GM21619 (cell line): ENCODE measurements around the gene POM121C.
"Not testable (repeated sequence)": the region's sequence is repeated elsewhere in the genome, so short reads cannot be mapped to it uniquely, and the experiment has no call there.

Experiments used
- ATAC-seq: cut with Tn5 transposase; IDR thresholded peaks from one replicate; pipeline ENCODE4 v1.9.1; 2021; ENCODE audit not compliant: unreplicated experiment

Gene POM121C

DNA sequence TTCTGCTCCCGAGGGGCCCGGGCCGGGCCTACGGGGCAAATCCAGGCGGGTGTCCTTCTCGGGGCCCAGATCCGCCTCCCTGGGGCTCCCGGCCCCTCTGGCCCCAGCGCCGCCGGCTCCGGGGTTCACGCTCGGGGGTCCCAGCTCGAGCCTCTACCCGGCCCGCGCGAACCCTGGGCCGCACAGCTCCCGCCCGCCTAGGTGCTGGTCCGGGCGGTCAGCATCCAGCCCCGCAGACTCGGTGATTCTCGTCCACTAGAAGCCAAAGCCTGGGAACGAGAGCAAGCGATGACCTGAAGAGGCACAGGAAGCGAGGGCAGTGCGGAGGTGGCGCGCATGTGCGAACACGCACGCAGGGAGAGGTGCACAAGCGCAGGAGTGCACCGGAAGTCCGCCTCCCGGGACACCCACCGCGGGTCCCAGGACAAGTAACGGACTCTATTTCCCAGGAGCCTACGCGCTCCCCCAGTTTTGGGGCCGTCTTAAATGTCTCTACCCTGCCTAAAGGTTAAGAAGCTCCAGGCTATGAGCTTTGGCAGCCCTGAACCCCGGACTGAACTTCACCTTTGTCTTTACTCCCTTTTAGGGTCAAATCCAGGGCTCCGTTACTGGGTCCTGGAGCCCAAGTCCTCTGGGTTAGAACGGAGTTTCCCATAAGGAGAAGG lies at the start of gene POM121C:
Gene POM121C (minus strand): TSS at position 321 of the 665 bp plus-strand sequence. CDS start 44,803 bp downstream, outside the sequence.
- peak; percentile 100 for ATAC-seq

DNA sequence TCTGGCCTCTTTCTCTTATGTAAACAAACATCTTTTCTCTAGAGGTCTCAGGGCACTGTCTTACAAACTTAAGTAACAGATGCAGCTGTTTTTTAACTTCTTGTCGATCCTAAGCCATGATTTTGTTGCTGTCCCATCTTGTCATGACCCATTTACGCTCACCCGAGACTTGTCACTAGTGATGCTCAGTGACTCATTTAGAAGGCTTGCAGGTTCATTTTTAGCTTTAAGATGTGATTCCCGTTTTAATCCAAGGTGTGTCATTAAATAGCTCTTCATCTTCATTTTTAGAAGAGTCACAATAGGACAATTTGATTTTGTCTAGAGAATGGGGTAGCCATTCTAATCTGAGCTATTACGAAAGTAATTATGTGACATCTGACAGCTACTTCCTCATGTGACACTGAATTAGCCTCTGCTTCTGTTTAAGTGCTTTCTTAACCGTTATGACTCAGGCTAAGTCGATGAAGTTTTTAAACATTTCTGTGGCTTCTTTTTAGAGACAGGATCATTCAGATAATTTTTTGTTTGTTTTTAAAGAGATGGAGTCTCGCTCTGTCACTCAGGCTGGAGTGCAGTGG lies 48.7 kb upstream of the POM121C start:
- ATAC-seq = peak; percentile 77

GRCh38 chr7:75533926-75534325 lies 47.8 kb upstream of the POM121C start:
- ATAC-seq = no peak

DNA sequence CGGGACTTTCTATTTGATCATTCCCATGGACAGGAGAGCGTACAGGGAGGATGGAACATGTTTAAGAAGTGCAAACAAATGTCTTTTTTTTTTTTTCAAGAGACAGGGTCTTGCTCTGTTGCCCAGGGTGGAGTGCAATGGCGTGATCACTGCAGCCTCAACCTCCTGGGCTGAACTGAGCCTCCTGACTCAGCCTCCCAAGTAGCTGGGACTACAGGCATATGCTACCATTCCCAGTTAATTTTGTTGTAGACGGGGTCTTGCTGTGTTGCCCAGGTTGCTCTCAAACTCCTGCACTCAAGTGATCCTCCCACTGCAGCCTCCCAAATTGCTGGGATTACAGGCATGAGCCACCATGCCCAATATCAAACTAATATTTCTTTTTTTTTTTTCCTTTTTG lies 46.5 kb upstream of the POM121C start:
- ATAC-seq = no peak

GRCh38 chr7:75531359-75531821 lies 45.3 kb upstream of the POM121C start:
- ATAC-seq = no peak

DNA sequence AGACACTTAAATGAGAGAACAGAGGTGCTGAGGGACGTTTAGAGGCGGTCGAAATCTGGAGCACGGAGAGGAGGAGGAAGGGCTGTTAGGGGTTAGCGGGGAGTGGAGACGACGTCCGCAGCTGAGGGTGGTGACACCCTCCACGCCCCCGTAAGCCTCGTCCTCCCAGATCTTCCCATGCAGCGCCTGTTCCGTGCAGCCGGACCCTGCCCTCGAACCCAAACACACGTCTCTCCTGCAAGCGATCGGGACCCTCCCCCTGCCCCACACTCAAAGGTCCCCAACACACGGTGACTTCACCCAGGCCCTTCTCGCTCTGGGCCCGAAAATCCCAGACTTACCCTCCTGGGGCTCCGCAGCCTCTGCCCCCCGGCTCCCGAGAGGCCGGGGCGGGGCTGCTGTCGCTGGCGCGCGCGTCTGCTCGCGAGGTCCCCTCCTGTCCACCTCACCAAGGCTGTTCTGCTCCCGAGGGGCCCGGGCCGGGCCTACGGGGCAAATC lies 41.2 kb upstream of the POM121C start:
- peak; percentile 6 for ATAC-seq

DNA sequence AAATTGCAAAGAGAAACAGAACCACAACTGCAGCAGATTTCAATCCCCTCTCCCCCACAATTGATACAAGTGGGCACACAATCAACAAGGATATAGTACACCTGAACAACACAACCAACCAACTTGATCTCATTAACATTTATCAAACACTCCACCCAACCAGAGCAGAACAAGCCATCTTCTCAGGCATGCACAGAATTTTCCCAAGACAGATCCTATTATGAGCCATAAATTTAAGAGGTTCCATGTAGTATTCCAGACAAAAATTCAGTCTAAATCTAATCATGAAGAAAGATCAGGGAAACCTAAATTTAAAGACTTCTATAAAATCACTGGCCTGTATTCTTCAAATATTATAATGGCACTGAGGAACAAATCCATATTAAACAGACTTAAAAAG lies 35.6 kb upstream of the POM121C start:
- not testable (repeated sequence) for ATAC-seq

DNA sequence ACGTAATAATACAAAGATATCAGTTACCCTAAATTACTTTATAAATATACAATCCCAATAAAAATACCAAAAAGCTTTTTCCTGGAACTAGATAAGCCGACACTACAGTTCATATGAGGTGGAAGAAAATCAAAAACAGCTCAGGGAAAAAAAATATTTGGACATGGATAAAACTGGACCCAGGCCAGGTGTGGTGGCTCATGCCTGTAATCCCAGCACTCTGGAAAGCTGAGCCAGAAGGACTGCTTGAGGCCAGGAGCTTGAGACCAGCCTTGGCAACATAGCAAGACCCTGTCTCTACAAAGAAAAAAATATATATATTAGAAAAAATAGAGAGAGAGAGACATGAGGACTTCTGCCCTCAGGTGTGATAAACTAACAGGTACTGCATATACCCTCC lies 32.7 kb upstream of the POM121C start:
- ATAC-seq = not testable (repeated sequence)

GRCh38 chr7:75509033-75509432 lies 22.9 kb upstream of the POM121C start:
- ATAC-seq = not testable (repeated sequence)

DNA sequence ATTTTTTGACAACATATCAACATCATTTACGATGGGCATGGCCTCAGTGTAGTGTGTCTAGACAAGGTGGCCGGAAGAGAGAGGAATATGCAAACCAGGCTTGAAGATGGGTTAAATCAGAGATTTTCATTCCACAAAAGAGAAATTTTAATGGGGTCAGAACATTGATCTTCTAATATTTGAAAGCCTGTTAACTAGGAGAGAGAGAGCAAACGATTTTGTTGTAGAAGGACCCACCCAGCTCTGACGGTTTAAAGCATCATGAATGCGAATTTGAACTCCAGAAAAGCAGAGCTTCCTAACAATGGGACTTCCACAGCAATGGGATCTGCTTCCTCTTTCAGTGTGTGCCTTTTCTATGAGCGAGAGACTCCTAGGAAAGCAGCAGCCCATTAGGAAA lies 5.9 kb upstream of the POM121C start, which contains the start of gene SPDYE5:
Gene SPDYE5 (plus strand): TSS at position 301 of the 400 bp plus-strand sequence. CDS start 1,728 bp downstream, outside the sequence.
- ATAC-seq = not testable (repeated sequence)

- ATAC-seq = not testable (repeated sequence)
Observed at GRCh38 chr7:75485355-75485978, 632 bp downstream of the POM121C start.

DNA sequence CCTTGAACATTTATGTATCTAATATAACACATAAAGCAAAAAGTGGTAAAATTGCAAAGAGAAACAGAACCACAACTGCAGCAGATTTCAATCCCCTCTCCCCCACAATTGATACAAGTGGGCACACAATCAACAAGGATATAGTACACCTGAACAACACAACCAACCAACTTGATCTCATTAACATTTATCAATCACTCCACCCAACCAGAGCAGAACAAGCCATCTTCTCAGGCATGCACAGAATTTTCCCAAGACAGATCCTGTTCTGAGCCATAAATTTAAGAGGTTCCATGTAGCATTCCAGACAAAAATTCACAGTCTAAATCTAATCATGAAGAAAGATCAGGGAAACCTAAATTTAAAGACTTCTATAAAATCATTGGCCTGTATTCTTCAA lies 5.8 kb downstream of the POM121C start:
- not testable (repeated sequence) for ATAC-seq

- not testable (repeated sequence) for ATAC-seq
Observed at GRCh38 chr7:75477457-75477856, 8.6 kb downstream of the POM121C start.

DNA sequence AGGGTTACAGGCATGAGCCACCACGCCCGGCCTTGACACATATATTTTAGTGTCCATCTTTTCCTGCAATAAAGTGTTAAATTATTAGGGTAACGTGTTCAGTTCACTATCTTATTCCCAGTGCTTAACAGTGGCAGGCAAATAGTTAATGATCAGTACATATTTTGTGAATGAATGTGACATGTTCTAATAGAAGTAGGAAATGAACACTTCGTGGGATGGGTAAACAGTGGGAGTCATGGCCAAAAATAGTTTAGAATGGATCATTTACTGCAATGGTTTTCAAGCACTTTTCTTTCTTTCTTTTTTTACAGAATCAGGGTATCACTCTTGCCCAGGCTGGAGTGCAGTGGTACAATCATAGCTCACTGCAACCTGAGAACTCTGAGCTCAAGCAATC lies 15.9 kb downstream of the POM121C start:
- ATAC-seq = not testable (repeated sequence)

- ATAC-seq = not testable (repeated sequence)
Observed at GRCh38 chr7:75460541-75460940, 25.6 kb downstream of the POM121C start.

GRCh38 chr7:75458034-75458433 lies 28.1 kb downstream of the POM121C start:
- not testable (repeated sequence) for ATAC-seq

DNA sequence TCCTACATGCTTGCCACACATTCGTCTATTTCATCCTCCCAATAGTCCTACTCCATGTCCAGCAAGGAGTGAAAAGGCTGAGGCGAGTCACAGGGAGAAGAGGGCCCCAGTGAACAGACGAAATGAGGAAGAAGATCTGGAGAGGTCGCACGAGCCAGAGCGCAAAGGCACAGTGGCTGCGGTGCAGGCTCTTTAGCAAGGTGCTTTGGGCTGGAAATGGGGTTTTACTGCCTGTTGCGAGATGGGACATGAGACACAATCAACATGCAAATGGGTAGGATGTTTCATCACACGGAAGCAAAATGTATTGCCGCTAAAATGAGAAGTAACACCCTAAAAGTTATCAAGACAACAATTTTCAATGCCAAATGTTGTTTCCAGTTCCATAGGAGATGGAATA lies 29.7 kb downstream of the POM121C start:
- ATAC-seq = not testable (repeated sequence)

DNA sequence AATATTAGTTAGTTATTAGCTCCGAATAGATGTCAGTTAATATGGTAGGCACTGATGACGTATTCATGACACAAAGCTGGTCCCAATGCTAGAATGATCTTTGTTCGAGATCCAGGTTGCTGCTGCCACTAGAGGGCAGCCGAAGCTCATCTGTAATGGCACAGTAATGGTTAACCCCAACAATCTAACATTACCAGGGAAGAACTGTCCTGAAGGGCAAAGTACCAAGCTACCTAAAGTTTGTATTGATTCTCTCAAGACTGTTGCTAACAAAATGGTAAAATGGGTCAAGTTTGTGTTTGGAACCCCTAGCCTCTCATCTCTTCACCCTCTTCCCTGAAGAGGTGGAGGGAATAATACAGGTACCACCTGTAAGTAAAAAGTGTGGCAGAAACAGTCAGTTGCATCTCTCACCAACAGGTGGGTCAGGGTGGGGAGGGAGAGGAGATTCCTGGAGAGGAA lies 33.6 kb downstream of the POM121C start:
- peak; percentile 80 for ATAC-seq

- not testable (repeated sequence) for ATAC-seq
Observed at GRCh38 chr7:75449946-75450345, 36.2 kb downstream of the POM121C start.

GRCh38 chr7:75442465-75443111 lies 43.5 kb downstream of the POM121C start:
- peak; percentile 90 for ATAC-seq

GRCh38 chr7:75442101-75442464 lies 44.0 kb downstream of the POM121C start:
- peak; percentile 39 for ATAC-seq
